K562 (cell line): Measurements from ENCODE around the gene GABPB2. TPM values are rescaled to one million over a fixed set of nuclear protein-coding genes. Genes with fewer than 3 reads are reported as not detected.

Experiments
- BMI1 ChIP-seq: fragments of 150-350 bp; IDR thresholded peaks from 2 replicates; pipeline ENCODE4 v1.6.1; 2014; ENCODE audit warnings: low read length
- C11orf30 ChIP-seq: fragments of 450-650 bp; IDR thresholded peaks from 2 replicates; pipeline ENCODE4 v1.6.1; 2016; ENCODE audit warnings: low read depth, mild to moderate bottlenecking
- CCNT2 ChIP-seq: IDR thresholded peaks from 2 replicates; pipeline ENCODE4 v1.6.1; 2011; ENCODE audit warnings: borderline replicate concordance, low read depth, mild to moderate bottlenecking, moderate library complexity, mixed read lengths, low read length; ENCODE audit not compliant: insufficient read length; ENCODE audit errors: extremely low read depth
- DACH1 ChIP-seq: fragments of 450-650 bp; IDR thresholded peaks from 2 replicates; pipeline ENCODE4 v1.6.1; 2018; ENCODE audit not compliant: partially characterized antibody
- FOXK1 ChIP-seq: sonication (generic); formaldehyde crosslinking; IDR thresholded peaks from 2 replicates; pipeline ENCODE4 v1.8.0; 2022; ENCODE audit warnings: missing genetic modification reagents, mild to moderate bottlenecking, borderline replicate concordance
- HCFC1 ChIP-seq: IDR thresholded peaks from 2 replicates; pipeline ENCODE4 v1.6.1; 2012; ENCODE audit warnings: low read depth, low read length, improper control_type of control experiment
- HDGF ChIP-seq: fragments of 450-650 bp; IDR thresholded peaks from 2 replicates; pipeline ENCODE4 v1.6.1; 2016
- MCM5 ChIP-seq: fragments of 450-650 bp; IDR thresholded peaks from 2 replicates; pipeline ENCODE4 v1.6.1; 2016; ENCODE audit warnings: low read depth
- MED1 ChIP-seq: sonication (generic); formaldehyde crosslinking; IDR thresholded peaks from 2 replicates; pipeline ENCODE4 v1.8.1; 2023; ENCODE audit warnings: missing genetic modification reagents, borderline replicate concordance
- MTA3 ChIP-seq: fragments of 450-650 bp; formaldehyde crosslinking; IDR thresholded peaks from 2 replicates; pipeline ENCODE4 v1.6.1; 2017; ENCODE audit warnings: mild to moderate bottlenecking, borderline replicate concordance
- NUFIP1 ChIP-seq: fragments of 450-650 bp; IDR thresholded peaks from 2 replicates; pipeline ENCODE4 v1.6.1; 2018; ENCODE audit not compliant: partially characterized antibody
- PHB ChIP-seq: fragments of 250-450 bp; sonication (Bioruptor Pico); IDR thresholded peaks from 2 replicates; pipeline ENCODE4 v1.5.0; 2021
- POLR2H ChIP-seq: IDR thresholded peaks from 2 replicates; pipeline ENCODE4 v1.6.1; 2016; ENCODE audit warnings: missing genetic modification characterization, low read depth, mild to moderate bottlenecking, control low read depth, missing compliant biosample characterization, moderate library complexity
- RNF219 ChIP-seq: fragments of 250-450 bp; sonication (Bioruptor Pico); IDR thresholded peaks from 2 replicates; pipeline ENCODE4 v1.5.0; 2022; ENCODE audit warnings: mild to moderate bottlenecking
- SETDB1 ChIP-seq: IDR thresholded peaks from one replicate; pipeline ENCODE4 v1.6.1; 2012; ENCODE audit warnings: low read length, control low read depth, inconsistent platforms
- SIN3A ChIP-seq, 2 experiments: fragments of 150-350 bp in 1 of 2; IDR thresholded peaks; 2 replicates each; pipeline ENCODE4 v1.6.1; 2011 to 2016; ENCODE audit warnings: borderline replicate concordance in 2 of 2, low read depth in 2 of 2, low read length in 2 of 2, mild to moderate bottlenecking in 2 of 2, moderate library complexity in 2 of 2; ENCODE audit not compliant: control insufficient read depth in 1 of 2
- SMARCB1 ChIP-seq: IDR thresholded peaks from 2 replicates; pipeline ENCODE4 v1.6.1; 2011; ENCODE audit warnings: improper control_type of control experiment, low read depth; ENCODE audit not compliant: insufficient read length
- ZFX ChIP-seq: sonication (generic); formaldehyde crosslinking; IDR thresholded peaks from 2 replicates; pipeline ENCODE4 v1.8.0; 2022; ENCODE audit warnings: mild to moderate bottlenecking, missing genetic modification reagents, moderate library complexity
- ZNF174 ChIP-seq: fragments of 250-450 bp; sonication (Bioruptor Pico); IDR thresholded peaks from 2 replicates; pipeline ENCODE4 v1.4.0; 2020; ENCODE audit warnings: mild to moderate bottlenecking
- ZNF224 ChIP-seq: sonication (generic); formaldehyde crosslinking; IDR thresholded peaks from 2 replicates; pipeline ENCODE4 v1.8.0; 2022; ENCODE audit warnings: mild to moderate bottlenecking, missing genetic modification reagents
- ZNF324 ChIP-seq: fragments of 250-450 bp; sonication (Bioruptor Pico); IDR thresholded peaks from 2 replicates; pipeline ENCODE4 v1.4.0; 2020; ENCODE audit warnings: mild to moderate bottlenecking
- ZNF384 ChIP-seq: IDR thresholded peaks from 2 replicates; pipeline ENCODE4 v1.6.1; 2012; ENCODE audit warnings: low read depth, low read length, improper control_type of control experiment
- ZNF431 ChIP-seq: sonication (generic); formaldehyde crosslinking; IDR thresholded peaks from 2 replicates; pipeline ENCODE4 v1.8.0; 2022; ENCODE audit warnings: mild to moderate bottlenecking, missing genetic modification reagents
- ZNF512 ChIP-seq: IDR thresholded peaks from 2 replicates; pipeline ENCODE4 v1.6.1; 2016; ENCODE audit warnings: missing genetic modification characterization, missing compliant biosample characterization
- ZNF707 ChIP-seq: fragments of 250-450 bp; sonication (Bioruptor Pico); conservative IDR thresholded peaks from 2 replicates; pipeline ENCODE4 v1.8.0; 2022; ENCODE audit warnings: inconsistent platforms, mild to moderate bottlenecking, moderate library complexity
- ZSCAN32 ChIP-seq: fragments of 450-650 bp; formaldehyde crosslinking; IDR thresholded peaks from 2 replicates; pipeline ENCODE4 v1.4.0; 2020; ENCODE audit warnings: mild to moderate bottlenecking, moderate library complexity
- polyA plus RNA-seq, 8 experiments: library from polyadenylated mRNA; depleted of rRNA in 4 of 8; stranded (reverse) in 5 of 8; unstranded in 3 of 8; fragments of >200 nt; fragmentation: Nextera tagmentation in 2 of 8; fragmentation: Illumina TruSeq in 1 of 8; extraction: Ambion mirVana in 2 of 8; extraction: Trizol in 1 of 8; gene quantifications; 2 replicates each; pipeline versions ENCODE4 v1.2.1 to v1.2.3, GENCODE V29; 2011 to 2014; ENCODE audit warnings: inconsistent platforms in 1 of 8, missing spikeins in 1 of 8
- total RNA-seq, 7 experiments: library from RNA; depleted of rRNA in 6 of 7; stranded (reverse); fragments of >200 nt in 6 of 7; fragmentation: Illumina TruSeq in 2 of 7; extraction: Trizol in 2 of 7; gene quantifications; 2 replicates each; pipeline versions ENCODE4 v1.2.1 to v1.2.3, GENCODE V29; 2011 to 2021; ENCODE audit warnings: low replicate concordance in 1 of 7
- TF ChIP-seq, protein P1 (sequence below): sonication (generic); formaldehyde crosslinking; IDR thresholded peaks from 2 replicates; pipeline ENCODE4 v1.9.0; 2022; ENCODE audit warnings: mild to moderate bottlenecking, missing genetic modification reagents

Gene GABPB2
- total and polyA plus RNA-seq, 9 of the 15 experiments (the other 6 are each of a cell fraction or from before 2014, with no cell fraction given) = 2.2 to 13.3 (median 6.1) TPM

DNA sequence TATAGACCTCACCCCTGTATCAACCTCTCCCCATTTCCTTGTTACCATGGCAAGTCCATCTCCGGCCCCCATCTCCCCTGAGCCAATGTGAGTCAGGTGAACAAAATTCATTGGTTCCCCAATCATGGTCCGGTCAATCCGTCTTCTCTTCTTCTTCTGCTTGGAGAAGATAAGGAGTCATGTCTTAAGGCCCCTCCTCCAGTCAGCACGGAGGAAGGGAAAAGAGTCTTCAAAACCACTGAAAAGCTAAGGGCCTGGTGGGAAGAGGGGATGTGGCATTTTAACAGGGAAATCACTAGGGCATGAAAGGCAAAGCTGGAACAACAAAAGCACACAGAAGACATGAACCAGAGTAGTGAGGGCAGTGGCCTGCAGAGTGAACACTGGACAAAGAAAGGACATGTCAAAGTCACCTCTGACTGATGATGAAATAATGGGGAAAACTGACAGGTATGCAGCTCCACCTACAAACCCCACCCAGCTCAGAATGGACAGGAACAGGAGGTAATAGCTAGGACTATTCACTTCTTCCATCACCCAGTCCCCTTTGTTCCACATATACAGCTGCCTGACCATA is 15.5 kb upstream of the GABPB2 start (continued):
- TF ChIP-seq MTA3 (no peak; the same call in 1 of the 2 replicates), ZNF431 (CRISPR knock-in tag) (no peak), SIN3A (IDR thresholded peaks at IDR 0.05; ENCODE audit: borderline replicate concordance in 2 of 2, control insufficient read depth in 1 of 2, low read depth in 2 of 2, low read length in 2 of 2) (no peak), BMI1 (no peak), RNF219 (CRISPR knock-in tag) (no peak), ZNF384 (no peak), C11orf30 (no peak), MED1 (CRISPR knock-in tag) (no peak), ZFX (CRISPR knock-in tag) (no peak), NUFIP1 (no peak), DACH1 (no peak), ZNF324 (no peak), ZNF707 (no peak), POLR2H (tag) (peak; percentile 48), HDGF (peak; percentile 92), SETDB1 (no peak), CCNT2 (no peak), PHB (CRISPR knock-in tag) (no peak), ZNF174 (CRISPR knock-in tag) (no peak), ZSCAN32 (CRISPR knock-in tag) (no peak), ZNF512 (tag) (no peak), ZNF224 (CRISPR knock-in tag) (no peak), SMARCB1 (no peak), HCFC1 (no peak), MCM5 (no peak), FOXK1 (CRISPR knock-in tag) (peak; percentile 80; the same call in 1 of the 2 replicates)
- TF ChIP-seq, protein P1, sequence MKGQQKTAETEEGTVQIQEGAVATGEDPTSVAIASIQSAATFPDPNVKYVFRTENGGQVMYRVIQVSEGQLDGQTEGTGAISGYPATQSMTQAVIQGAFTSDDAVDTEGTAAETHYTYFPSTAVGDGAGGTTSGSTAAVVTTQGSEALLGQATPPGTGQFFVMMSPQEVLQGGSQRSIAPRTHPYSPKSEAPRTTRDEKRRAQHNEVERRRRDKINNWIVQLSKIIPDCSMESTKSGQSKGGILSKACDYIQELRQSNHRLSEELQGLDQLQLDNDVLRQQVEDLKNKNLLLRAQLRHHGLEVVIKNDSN (CRISPR knock-in tag) = peak; percentile 4; the same call in 1 of the 2 replicates
